Hematopoietic multipotent progenitor cell (in vitro differentiated cells): ENCODE measurements around the gene DCBLD1. TPM values are rescaled to one million over a fixed set of nuclear protein-coding genes. Genes with fewer than 3 reads are reported as not detected.
"Not testable (repeated sequence)": the region's sequence is repeated elsewhere in the genome, so short reads cannot be mapped to it uniquely, and the experiment has no call there.

ENCODE experiments used
- DNase-seq, 3 donors: peaks; one replicate each; pipeline ENCODE4 v3.0.0-alpha.2; 2011 to 2015; ENCODE audit warnings: low read depth in 2 of 3, low spot score in 2 of 3
- total RNA-seq: library from RNA; depleted of rRNA; stranded (reverse); fragments of >200 nt; gene quantifications from one replicate; pipeline ENCODE4 v1.2.3, GENCODE V29; 2012

Gene DCBLD1
- 0.81 TPM for total RNA-seq

GRCh38 chr6:117482240-117483003, at the start of gene DCBLD1:
Gene DCBLD1 (plus strand): TSS chr6:117482674. CDS start chr6:117482782, 108 bp downstream.
- peak; percentile 24 to 71 (median 58) for DNase-seq

GRCh38 chr6:117440706-117441525, 41.6 kb upstream of the DCBLD1 start:
- DNase-seq, result no peak

GRCh38 chr6:117441824-117442264, 40.6 kb upstream of the DCBLD1 start:
- no peak for DNase-seq

- not testable (repeated sequence) for DNase-seq
These were observed 40.2 kb upstream of the DCBLD1 start for GRCh38 chr6:117442313-117442712.

GRCh38 chr6:117444600-117444999, 37.9 kb upstream of the DCBLD1 start:
- no peak for DNase-seq

GRCh38 chr6:117446861-117447260, 35.6 kb upstream of the DCBLD1 start:
- DNase-seq, result no peak

GRCh38 chr6:117448011-117448410, 34.5 kb upstream of the DCBLD1 start:
- no peak for DNase-seq

GRCh38 chr6:117448732-117449485, 33.6 kb upstream of the DCBLD1 start:
- DNase-seq, result no peak

- peak; percentile 32 to 83 (median 62) for DNase-seq
These were observed 32.7 kb upstream of the DCBLD1 start for GRCh38 chr6:117449549-117450439.

- no peak for DNase-seq
These were observed 30.8 kb upstream of the DCBLD1 start for GRCh38 chr6:117451671-117452070.

- DNase-seq, result no peak
These were observed 26.2 kb upstream of the DCBLD1 start for GRCh38 chr6:117456250-117456649.

GRCh38 chr6:117456998-117457397, 25.5 kb upstream of the DCBLD1 start:
- DNase-seq, result no peak

GRCh38 chr6:117459204-117459944, 23.1 kb upstream of the DCBLD1 start:
- DNase-seq, result no peak

- DNase-seq, result no peak
These were observed 18.5 kb upstream of the DCBLD1 start for GRCh38 chr6:117463762-117464665.

- DNase-seq, result no peak
These were observed 17.8 kb upstream of the DCBLD1 start for GRCh38 chr6:117464700-117465099.

- no peak for DNase-seq
These were observed 16.8 kb upstream of the DCBLD1 start for GRCh38 chr6:117465691-117466090.

- DNase-seq, result no peak
These were observed 14.6 kb upstream of the DCBLD1 start for GRCh38 chr6:117467876-117468275.

- not testable (repeated sequence) for DNase-seq
These were observed 13.9 kb upstream of the DCBLD1 start for GRCh38 chr6:117468527-117468926.
